Osteoblast (primary cell): ENCODE results near the gene ABCC3. TPM values are rescaled to one million over a fixed set of nuclear protein-coding genes. Genes with fewer than 3 reads are reported as not detected.

Source experiments
- DNase-seq: peaks from one replicate; pipeline ENCODE4 v3.0.0; 2011; ENCODE audit warnings: low spot score, mixed read lengths; ENCODE audit not compliant: insufficient read length; ENCODE audit errors: missing footprints
- H2AFZ ChIP-seq: 2 replicates; pipeline ENCODE4 v1.6.0; 2011; ENCODE audit warnings: mild to moderate bottlenecking, low read length
- H3K27ac ChIP-seq: 2 replicates; pipeline ENCODE4 v1.5.1; 2011; ENCODE audit warnings: mild to moderate bottlenecking, low read depth, low read length, moderate library complexity
- H3K27me3 ChIP-seq: 2 replicates; pipeline ENCODE4 v1.6.0; 2012; ENCODE audit warnings: mild to moderate bottlenecking, control low read depth, inconsistent platforms, low read length, moderate library complexity; ENCODE audit not compliant: insufficient read depth
- H3K36me3 ChIP-seq: 2 replicates; pipeline ENCODE4 v1.5.1; 2011; ENCODE audit warnings: mild to moderate bottlenecking, low read length, control low read depth, moderate library complexity; ENCODE audit not compliant: insufficient read depth
- H3K4me1 ChIP-seq: 2 replicates; pipeline ENCODE4 v1.5.1; 2011; ENCODE audit warnings: mild to moderate bottlenecking, low read length, control low read depth, moderate library complexity; ENCODE audit not compliant: insufficient read depth
- H3K4me2 ChIP-seq: 2 replicates; pipeline ENCODE4 v1.6.0; 2011; ENCODE audit warnings: mild to moderate bottlenecking, low read length; ENCODE audit not compliant: insufficient read depth
- H3K4me3 ChIP-seq: fragments of 200-600 bp; sonication (generic); 3 replicates; pipeline ENCODE4 v1.5.1; 2012; ENCODE audit warnings: mild to moderate bottlenecking, low read length, inconsistent platforms; ENCODE audit not compliant: insufficient read depth
- H3K79me2 ChIP-seq: 2 replicates; pipeline ENCODE4 v1.6.0; 2012; ENCODE audit warnings: mild to moderate bottlenecking, low read length, control low read depth, inconsistent platforms; ENCODE audit not compliant: insufficient read depth
- H3K9me3 ChIP-seq: 2 replicates; pipeline ENCODE4 v1.5.1; 2011; ENCODE audit warnings: low read depth, low read length, control low read depth
- H4K20me1 ChIP-seq: 2 replicates; pipeline ENCODE4 v1.6.0; 2012; ENCODE audit warnings: mild to moderate bottlenecking, low read length, control low read depth; ENCODE audit not compliant: insufficient read depth
- total RNA-seq: library from RNA; depleted of rRNA; stranded (reverse); fragments of >200 nt; gene quantifications from 2 replicates; pipeline ENCODE4 v1.2.3, GENCODE V29; 2012
- TF ChIP-seq, protein P1 (sequence below): IDR thresholded peaks from 2 replicates; pipeline ENCODE4 v1.5.1; 2011; ENCODE audit warnings: mild to moderate bottlenecking, low read depth, low read length, moderate library complexity; ENCODE audit errors: extremely low read depth

Gene ABCC3
- total RNA-seq, 1 donor, result 28.6 TPM

DNA sequence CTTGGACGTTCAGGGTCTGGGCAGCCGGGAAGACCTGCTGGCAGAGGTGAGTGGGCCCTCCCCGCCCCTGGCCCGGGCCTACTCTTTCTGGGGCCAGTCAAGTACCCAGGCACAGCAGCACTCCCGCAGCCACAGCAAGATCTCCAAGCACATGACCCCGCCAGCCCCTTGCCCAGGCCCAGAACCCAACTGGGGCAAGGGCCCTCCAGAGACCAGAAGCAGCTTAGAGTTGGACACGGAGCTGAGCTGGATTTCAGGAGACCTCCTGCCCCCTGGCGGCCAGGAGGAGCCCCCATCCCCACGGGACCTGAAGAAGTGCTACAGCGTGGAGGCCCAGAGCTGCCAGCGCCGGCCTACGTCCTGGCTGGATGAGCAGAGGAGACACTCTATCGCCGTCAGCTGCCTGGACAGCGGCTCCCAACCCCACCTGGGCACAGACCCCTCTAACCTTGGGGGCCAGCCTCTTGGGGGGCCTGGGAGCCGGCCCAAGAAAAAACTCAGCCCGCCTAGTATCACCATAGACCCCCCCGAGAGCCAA, 8.6 kb upstream of the ABCC3 start:
- H2AFZ ChIP-seq, result no peak overlapping the region
- H3K9me3 ChIP-seq, result no peaks in the 10 kb centered on the region
- no peaks in the 10 kb centered on the region for H3K36me3 ChIP-seq
- TF ChIP-seq, protein P1, sequence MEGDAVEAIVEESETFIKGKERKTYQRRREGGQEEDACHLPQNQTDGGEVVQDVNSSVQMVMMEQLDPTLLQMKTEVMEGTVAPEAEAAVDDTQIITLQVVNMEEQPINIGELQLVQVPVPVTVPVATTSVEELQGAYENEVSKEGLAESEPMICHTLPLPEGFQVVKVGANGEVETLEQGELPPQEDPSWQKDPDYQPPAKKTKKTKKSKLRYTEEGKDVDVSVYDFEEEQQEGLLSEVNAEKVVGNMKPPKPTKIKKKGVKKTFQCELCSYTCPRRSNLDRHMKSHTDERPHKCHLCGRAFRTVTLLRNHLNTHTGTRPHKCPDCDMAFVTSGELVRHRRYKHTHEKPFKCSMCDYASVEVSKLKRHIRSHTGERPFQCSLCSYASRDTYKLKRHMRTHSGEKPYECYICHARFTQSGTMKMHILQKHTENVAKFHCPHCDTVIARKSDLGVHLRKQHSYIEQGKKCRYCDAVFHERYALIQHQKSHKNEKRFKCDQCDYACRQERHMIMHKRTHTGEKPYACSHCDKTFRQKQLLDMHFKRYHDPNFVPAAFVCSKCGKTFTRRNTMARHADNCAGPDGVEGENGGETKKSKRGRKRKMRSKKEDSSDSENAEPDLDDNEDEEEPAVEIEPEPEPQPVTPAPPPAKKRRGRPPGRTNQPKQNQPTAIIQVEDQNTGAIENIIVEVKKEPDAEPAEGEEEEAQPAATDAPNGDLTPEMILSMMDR, result peak; percentile 71
- H3K4me3 ChIP-seq, result no peak overlapping the region
- peaks cover 3% of the 10 kb centered on the region for H3K4me1 ChIP-seq
- H3K79me2 ChIP-seq, result no peaks in the 10 kb centered on the region
- no peak overlapping the region for H3K27ac ChIP-seq
- peak; percentile 97 for DNase-seq
- no peaks in the 10 kb centered on the region for H4K20me1 ChIP-seq
- H3K27me3 ChIP-seq, result no peaks in the 10 kb centered on the region
- H3K4me2 ChIP-seq, result no peak overlapping the region

DNA sequence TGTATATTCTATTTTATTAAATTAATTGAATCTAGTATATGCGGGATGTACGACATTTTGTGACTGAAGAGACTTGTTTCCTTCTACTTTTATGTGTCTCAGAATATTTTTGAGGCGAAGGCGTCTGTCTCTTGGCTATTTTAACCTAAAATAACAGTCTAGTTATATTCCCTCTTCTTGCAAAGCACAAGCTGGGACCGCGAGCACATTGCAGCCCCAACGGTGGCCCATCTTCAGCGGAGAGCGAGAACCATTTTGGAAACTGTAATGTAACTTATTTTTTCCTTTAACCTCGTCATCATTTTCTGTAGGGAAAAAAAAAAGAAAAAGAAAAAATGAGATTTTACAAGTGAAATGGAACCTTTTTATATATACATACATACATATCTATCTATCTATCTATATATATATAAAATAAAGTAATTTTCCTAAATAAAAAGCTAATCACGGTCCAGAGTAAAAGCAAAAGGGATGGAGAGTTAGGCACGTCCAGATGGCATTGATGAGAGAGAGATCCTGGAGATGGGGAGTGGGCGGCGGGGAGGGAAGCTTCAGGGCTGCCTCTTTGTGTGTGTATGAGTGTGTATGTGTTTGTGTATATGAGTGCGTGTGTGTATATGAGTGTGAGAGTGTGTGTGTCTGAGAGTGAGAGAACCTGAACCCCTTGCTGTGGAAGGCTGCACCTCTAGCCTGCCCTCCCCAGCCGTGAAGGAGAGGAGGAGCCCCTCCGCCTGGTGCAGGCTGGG, 7.5 kb upstream of the ABCC3 start:
- Histone ChIP-seq H3K27ac (no peak overlapping the region), H3K4me1 (peaks cover 12% of the 10 kb centered on the region), H3K79me2 (no peaks in the 10 kb centered on the region), H3K9me3 (no peaks in the 10 kb centered on the region), H2AFZ (no peak overlapping the region), H3K4me2 (no peak overlapping the region), H3K27me3 (no peaks in the 10 kb centered on the region), H3K36me3 (no peaks in the 10 kb centered on the region), H3K4me3 (no peak overlapping the region), H4K20me1 (no peaks in the 10 kb centered on the region)
- peak; percentile 37 for DNase-seq
- TF ChIP-seq, protein P1, result no peak

DNA sequence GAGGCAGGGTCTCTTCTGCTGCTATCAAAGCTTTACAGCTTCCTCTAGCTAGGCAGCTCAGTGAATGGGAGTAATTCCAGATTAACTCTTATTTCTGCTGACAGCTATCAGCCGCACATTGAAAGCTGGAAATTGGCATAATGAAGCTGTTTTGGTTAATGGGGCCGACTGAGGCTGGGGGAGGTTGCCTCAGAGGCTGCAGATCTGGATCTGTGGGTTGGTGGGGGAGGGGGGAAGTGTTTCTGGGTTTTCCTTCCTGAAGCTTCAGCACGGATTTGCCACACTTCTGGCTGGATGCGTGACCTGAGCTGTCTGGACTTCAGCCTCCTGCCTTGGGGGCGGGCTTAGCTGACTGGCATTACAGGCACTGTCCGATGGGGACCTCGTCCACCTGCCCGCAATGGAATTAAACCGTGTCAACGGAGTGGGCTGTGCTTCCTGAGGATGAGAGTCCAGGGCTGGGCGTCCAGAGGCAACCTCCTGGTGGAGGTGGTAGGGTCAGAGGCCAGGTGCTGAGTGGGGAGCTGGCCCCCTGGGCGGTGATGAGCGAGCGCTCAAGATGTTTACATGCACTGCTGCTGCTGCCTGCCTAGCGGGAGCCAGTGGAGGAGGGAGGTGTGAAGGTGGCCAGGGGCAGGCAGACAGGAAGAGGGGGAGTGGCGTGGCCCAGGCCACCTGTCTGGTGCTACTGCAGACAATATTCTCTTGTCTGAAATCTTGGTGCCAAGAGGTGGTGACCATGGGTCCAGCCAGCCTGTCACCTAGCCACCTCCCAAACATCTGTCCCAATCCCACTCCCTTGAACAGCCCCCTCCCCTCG, 6.7 kb upstream of the ABCC3 start:
- peak; percentile 77 for DNase-seq
- no peak overlapping the region for H3K27ac ChIP-seq
- peaks cover 13% of the 10 kb centered on the region for H3K4me1 ChIP-seq
- H4K20me1 ChIP-seq, result no peaks in the 10 kb centered on the region
- no peaks in the 10 kb centered on the region for H3K27me3 ChIP-seq
- no peaks in the 10 kb centered on the region for H3K79me2 ChIP-seq
- no peak overlapping the region for H3K4me2 ChIP-seq
- H3K36me3 ChIP-seq, result no peaks in the 10 kb centered on the region
- no peaks in the 10 kb centered on the region for H3K9me3 ChIP-seq
- H2AFZ ChIP-seq, result no peak overlapping the region
- H3K4me3 ChIP-seq, result no peak overlapping the region
- TF ChIP-seq, protein P1, result no peak

DNA sequence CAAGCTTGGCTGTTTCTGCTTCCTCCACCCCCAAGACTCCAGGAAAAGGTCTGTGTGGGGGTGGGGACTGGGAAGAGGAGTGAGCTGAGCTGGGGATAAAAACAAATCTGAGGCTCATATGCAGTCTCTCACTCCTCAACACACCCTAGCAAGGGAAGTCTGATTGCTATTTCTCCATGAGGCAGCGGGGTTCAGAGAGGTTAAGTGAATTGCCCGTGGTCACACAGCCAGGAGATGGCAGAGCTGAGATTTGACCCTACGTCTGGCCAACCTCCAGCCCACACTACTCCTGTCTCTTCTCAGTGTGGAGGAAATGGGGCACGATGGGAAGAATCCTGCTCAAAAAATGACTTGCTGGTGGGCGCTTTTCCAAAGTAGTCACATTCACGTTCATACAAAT, 4.8 kb upstream of the ABCC3 start:
- Histone ChIP-seq H3K79me2 (no peaks in the 10 kb centered on the region), H3K27ac (no peak overlapping the region), H3K36me3 (no peaks in the 10 kb centered on the region), H2AFZ (no peak overlapping the region), H3K9me3 (no peaks in the 10 kb centered on the region), H4K20me1 (no peaks in the 10 kb centered on the region), H3K4me1 (peaks cover 18% of the 10 kb centered on the region), H3K27me3 (no peaks in the 10 kb centered on the region), H3K4me3 (no peak overlapping the region), H3K4me2 (no peak overlapping the region)
- TF ChIP-seq, protein P1, result no peak
- peak; percentile 59 for DNase-seq
